Measurements from ENCODE around the gene MRFAP1L1. TPM values are rescaled to one million over a fixed set of nuclear protein-coding genes. Genes with fewer than 3 reads are reported as not detected.
"Not testable (repeated sequence)": the region's sequence is repeated elsewhere in the genome, so short reads cannot be mapped to it uniquely, and the experiment has no call there.

The MRFAP1L1 gene
- total RNA-seq = 10 to 100 TPM; 43.8 to 54.6 (median 46.9) TPM

DNA sequence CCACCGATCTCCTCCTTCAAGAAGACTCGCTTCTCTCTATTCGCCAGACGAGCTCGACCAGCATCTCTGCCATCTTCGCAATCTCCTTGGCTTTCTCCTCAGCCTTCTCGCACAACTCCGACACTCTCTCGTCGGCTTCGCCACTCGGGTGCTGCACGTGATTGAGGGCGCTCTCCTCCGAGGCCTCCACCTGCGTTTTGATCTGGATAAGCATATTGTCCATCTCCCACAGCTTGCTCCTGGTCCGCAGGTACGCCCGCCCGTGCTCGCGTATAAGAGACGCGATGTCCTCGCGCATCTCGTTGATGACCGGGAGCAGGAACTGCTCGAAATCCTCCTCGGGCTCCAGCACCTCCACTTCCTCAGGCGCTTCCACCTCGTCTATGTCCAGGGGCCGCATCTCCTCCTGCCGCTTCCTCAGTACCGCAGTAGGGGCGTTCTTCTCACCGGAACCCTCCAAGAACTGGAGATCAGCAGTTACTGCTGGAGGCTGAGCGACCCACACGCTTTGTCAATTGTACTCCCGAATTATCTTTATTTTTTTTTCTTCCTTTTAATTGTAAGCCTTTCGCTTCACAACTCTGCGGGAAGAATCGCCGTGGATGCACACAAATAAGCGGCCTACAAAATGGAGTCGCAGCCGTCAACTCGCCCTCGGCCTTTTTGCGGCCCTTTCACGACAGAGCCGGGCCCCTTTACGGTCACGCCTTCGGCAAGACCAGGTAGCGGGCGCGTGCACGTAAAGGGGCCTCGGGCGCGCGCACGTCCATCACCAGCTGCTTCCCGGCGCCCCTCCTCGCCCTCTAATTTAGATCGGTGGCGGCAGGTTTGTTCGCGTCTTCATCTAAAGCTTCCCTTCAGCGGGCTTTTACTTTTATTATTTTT is at the start of gene MRFAP1L1:
Gene MRFAP1L1, minus strand, starts transcription at position 636 of the 885 bp plus-strand sequence. Its CDS starts 236 bp downstream, at position 400.
- in situ Hi-C loops (cut with MboI; ENCODE audit: low sequenced_read_pairs in 4 of 4) = loop anchor here in 3 of 4 donors (10.0 kb wide), 4 partner anchors 155 to 365 kb away; partner anchors contain the start of gene GRPEL1 (in 1 of the 3)
- peak within 1 kb of the TSS; percentile 86 to 94 (median 92) for H3K4me3 ChIP-seq
- peaks cover 48 to 51% of the 10 kb centered on the region in 2 donors for H3K4me1 ChIP-seq
- no peaks in the 10 kb centered on the region for H3K27me3 ChIP-seq
- peaks cover 0 to 8% of the 10 kb centered on the region in 2 donors for H3K36me3 ChIP-seq
- peak within 1 kb of the TSS; percentile 87 to 95 (median 90) for H3K27ac ChIP-seq
- peak; percentile 50 to 75 for TF ChIP-seq POLR2A (IDR thresholded peaks at IDR 0.05)
- TF ChIP-seq, protein P1, sequence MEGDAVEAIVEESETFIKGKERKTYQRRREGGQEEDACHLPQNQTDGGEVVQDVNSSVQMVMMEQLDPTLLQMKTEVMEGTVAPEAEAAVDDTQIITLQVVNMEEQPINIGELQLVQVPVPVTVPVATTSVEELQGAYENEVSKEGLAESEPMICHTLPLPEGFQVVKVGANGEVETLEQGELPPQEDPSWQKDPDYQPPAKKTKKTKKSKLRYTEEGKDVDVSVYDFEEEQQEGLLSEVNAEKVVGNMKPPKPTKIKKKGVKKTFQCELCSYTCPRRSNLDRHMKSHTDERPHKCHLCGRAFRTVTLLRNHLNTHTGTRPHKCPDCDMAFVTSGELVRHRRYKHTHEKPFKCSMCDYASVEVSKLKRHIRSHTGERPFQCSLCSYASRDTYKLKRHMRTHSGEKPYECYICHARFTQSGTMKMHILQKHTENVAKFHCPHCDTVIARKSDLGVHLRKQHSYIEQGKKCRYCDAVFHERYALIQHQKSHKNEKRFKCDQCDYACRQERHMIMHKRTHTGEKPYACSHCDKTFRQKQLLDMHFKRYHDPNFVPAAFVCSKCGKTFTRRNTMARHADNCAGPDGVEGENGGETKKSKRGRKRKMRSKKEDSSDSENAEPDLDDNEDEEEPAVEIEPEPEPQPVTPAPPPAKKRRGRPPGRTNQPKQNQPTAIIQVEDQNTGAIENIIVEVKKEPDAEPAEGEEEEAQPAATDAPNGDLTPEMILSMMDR (IDR thresholded peaks at IDR 0.05 in 4 of 5, conservative IDR thresholded peaks at IDR 0.05 in 1 of 5) = peak in 3 of 5 experiments; percentile 4 to 21 (median 8)
- no peaks in the 10 kb centered on the region for H3K9me3 ChIP-seq
- DNase-seq (peak; percentile 94 to 97), ATAC-seq (peak; percentile 86 to 90)
- intact Hi-C loops (cut with DNase I; ENCODE audit: low total_unique reads) = loop anchor here (1.0 kb wide), 2 partner anchors 35 to 69 kb away; partner anchors contain the start of gene MRFAP1

DNA sequence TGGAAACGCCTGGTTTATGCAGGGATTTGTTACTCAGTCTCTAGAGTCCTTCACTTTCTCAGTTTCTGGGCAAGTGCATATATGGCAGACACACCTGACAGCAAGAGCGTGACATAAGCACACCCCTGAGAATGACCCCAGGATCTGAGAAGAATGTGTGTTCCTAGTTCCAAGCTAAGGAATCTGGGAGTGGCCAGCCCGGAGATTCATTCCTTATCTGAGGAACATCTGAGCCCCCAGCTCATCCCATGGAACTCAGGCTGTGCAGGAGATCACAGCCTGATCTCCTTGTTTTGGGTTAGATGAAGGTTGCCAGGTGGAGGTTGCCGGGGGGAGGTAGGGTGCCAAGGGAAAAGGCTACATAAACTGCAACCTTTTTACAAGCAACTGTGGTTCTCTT is 49.1 kb upstream of the MRFAP1L1 start:
- intact Hi-C loops (cut with DNase I; ENCODE audit: low total_unique reads) (no loop called here), in situ Hi-C loops (cut with MboI; ENCODE audit: low sequenced_read_pairs in 4 of 4) (no loop called here)
- H3K9me3 ChIP-seq = no peaks in the 10 kb centered on the region
- DNase-seq (no peak), ATAC-seq (no peak)
- H3K4me1 ChIP-seq = no peaks in the 10 kb centered on the region
- no peak overlapping the region for H3K4me3 ChIP-seq
- H3K27me3 ChIP-seq = no peaks in the 10 kb centered on the region
- TF ChIP-seq, protein P1 (IDR thresholded peaks at IDR 0.05 in 4 of 5, conservative IDR thresholded peaks at IDR 0.05 in 1 of 5) = no peak
- TF ChIP-seq POLR2A (IDR thresholded peaks at IDR 0.05) = no peak
- H3K27ac ChIP-seq = no peak overlapping the region
- H3K36me3 ChIP-seq = no peaks in the 10 kb centered on the region

DNA sequence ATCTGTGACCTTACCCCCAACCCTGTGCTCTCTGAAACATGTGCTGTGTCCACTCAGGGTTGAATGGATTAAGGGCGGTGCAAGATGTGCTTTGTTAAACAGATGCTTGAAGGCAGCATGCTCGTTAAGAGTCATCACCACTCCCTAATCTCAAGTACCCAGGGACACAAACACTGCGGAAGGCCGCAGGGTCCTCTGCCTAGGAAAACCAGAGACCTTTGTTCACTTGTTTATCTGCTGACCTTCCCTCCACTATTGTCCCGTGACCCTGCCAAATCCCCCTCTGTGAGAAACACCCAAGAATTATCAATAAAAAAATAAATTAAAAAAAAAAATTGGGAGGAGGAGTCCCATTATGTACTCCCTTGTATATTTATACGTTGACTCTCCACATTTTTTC is 46.7 kb upstream of the MRFAP1L1 start:
- H3K27ac ChIP-seq; H3K36me3 ChIP-seq; intact Hi-C loops (cut with DNase I; ENCODE audit: low total_unique reads); H3K27me3 ChIP-seq; H3K9me3 ChIP-seq; DNase-seq; in situ Hi-C loops (cut with MboI; ENCODE audit: low sequenced_read_pairs in 4 of 4); H3K4me3 ChIP-seq; ATAC-seq; H3K4me1 ChIP-seq: not testable (repeated sequence)

DNA sequence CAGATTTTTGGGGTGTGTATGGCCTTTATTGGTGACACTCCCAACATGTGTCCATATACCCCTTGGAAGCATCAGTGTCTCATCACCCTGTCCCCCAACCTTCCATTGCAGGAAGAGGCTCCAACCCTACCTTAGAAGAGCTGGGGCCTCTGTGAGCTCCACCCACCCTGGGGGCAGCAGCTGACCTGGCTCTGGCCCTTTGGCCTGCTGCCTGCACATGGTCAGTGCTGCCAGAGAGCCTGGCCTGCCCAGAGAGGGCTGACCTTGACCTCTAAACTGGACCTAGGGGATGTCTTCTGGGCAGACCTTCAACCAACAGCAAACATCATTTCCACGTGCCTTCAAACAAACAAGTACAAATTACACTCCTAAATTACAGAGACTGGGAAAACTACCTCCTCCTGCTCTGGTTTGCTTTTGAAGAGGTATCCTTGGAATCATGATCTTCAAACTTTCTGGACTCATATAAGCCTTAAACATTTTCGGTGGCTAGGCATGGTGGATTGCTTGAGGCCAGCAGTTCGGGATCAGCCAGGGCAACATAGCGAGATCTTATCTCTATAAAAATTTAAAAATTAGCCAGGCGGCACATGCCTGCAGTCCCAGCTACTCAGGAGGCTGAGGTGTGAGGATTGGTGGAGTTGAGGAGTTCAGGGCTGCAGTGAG is 45.6 kb upstream of the MRFAP1L1 start:
- DNase-seq = no peak
- ATAC-seq = no peak

More for the DNA sequence above, 45.6 kb upstream of the MRFAP1L1 start:
- Histone ChIP-seq H3K27ac (no peak overlapping the region), H3K4me1 (no peaks in the 10 kb centered on the region), H3K9me3 (no peaks in the 10 kb centered on the region), H3K27me3 (no peaks in the 10 kb centered on the region), H3K36me3 (no peaks in the 10 kb centered on the region), H3K4me3 (no peak overlapping the region)
- in situ Hi-C loops (cut with MboI; ENCODE audit: low sequenced_read_pairs in 4 of 4) = no loop called here
- no peak for TF ChIP-seq POLR2A (IDR thresholded peaks at IDR 0.05)
- TF ChIP-seq, protein P1 (IDR thresholded peaks at IDR 0.05 in 4 of 5, conservative IDR thresholded peaks at IDR 0.05 in 1 of 5) = no peak
- intact Hi-C loops (cut with DNase I; ENCODE audit: low total_unique reads) = no loop called here

All from gastrocnemius medialis (tissue), 4 donors.